GM18873 (cell line): ENCODE measurements around the gene RDH11.
"Not testable (repeated sequence)": the region's sequence is repeated elsewhere in the genome, so short reads cannot be mapped to it uniquely, and the experiment has no call there.

ENCODE experiments used
- ATAC-seq: cut with Tn5 transposase; IDR thresholded peaks from one replicate; pipeline ENCODE4 v1.9.1; 2021; ENCODE audit warnings: mild to moderate bottlenecking, moderate library complexity, moderate number of reproducible peaks; ENCODE audit not compliant: unreplicated experiment, low FRiP score

Gene RDH11

DNA sequence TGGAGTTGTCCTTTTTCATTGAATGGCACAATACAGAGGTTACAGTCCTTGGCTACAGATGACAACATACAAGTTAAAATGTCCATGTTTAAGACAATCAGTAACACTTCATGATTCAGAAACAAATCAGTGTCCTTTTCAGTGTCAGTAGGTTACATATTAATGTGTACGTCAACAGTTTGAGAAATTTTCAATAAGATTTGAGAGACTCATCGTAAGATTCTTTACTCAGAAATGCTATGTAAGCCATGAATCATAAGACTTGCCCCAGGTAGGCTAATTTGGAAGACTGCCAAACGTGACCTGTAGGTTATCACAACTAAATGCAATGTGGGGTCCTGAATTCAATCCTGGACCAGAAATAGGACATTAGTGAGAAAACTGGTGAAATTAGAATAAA is 9.6 kb upstream of the RDH11 start:
- no peak for ATAC-seq

DNA sequence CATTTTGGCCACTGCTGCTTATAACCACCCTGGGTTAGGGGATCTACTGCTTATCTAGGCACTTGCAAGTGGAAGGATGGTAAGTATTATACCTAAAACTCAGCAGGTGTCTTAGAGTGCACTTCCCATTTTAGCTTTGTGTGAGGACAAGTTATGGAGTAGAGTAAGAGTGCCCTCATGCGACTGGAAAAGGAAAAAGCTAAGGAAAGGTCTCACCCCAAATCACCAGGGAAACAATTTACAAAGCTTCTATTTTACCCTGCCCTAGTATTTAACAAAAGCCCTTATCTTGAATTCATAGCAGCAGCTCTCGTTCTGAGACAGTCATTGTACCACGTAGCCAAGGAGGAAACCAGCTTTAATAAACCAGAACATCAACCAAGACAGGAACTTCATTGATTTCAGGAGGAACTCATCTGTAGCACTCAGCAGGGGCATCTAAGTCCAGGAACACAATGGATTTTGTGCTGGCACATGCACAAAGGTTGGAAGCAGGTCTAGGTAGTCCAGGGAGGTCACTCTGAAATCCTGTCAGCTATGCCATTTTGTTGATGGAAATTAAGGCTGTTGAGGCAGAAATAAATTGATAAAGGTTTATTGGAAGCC is 9.0 kb upstream of the RDH11 start:
- no peak for ATAC-seq

DNA sequence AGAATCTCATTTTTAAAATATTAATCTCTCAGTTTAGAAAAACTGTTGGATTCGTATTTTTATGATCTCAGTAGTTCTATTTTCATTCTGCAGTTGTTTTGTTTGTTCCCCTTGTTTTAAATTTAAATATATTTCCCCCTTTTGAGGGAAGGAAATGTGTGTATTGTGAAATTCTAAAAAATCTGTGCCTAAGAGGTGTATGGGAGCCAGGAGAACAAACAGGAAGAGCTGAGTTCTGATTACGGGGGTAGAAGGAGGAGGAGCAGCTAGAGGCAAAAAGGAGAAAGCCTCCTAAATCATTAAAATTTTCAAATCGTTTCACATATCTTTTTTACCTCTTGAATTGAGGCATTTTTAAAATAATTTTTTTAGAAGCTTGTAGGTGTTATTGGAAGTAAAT is 8.4 kb upstream of the RDH11 start:
- no peak for ATAC-seq

DNA sequence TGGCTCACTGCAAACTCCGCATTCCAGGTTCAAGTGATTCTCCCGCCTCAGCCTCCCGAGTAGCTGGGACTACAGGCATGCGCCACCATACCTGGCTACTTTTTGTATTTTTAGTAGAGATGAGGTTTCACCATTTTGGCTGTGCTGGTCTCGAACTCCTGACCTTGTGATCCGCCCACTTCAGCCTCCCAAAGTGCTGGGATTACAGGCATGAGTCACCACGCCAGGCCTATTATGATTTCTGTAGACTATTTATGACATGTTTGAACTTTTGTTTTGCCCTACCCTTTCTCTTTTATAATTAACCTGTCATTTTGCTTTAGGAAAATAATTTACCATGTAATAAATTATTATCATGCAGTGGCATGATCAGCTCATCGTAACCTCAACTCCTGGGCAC is 5.9 kb upstream of the RDH11 start, which contains the start of gene RDH12:
Gene RDH12, plus strand, starts transcription at position 395 of the 400 bp plus-strand sequence. CDS start 20,757 bp downstream, outside the sequence.
- ATAC-seq: not testable (repeated sequence)

DNA sequence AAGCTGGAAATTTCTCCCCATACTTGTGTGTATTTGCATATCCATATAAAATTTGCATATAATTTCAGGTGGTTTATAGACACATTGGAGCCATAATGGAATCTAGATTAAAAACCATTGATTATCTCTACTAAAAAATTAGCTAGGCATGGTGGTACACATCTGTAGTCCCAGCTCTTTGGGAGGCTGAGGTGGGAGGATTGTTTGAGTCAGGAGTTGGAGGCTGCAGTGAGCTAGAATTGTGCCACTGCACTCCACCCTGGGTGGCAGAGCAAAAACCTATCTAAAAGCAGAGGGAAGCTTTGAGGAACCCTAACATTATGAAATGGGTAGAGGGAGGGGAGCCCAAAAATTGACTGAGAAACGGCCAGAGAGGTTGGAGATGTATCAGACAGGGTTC is 2.6 kb upstream of the RDH11 start:
- no peak for ATAC-seq

DNA sequence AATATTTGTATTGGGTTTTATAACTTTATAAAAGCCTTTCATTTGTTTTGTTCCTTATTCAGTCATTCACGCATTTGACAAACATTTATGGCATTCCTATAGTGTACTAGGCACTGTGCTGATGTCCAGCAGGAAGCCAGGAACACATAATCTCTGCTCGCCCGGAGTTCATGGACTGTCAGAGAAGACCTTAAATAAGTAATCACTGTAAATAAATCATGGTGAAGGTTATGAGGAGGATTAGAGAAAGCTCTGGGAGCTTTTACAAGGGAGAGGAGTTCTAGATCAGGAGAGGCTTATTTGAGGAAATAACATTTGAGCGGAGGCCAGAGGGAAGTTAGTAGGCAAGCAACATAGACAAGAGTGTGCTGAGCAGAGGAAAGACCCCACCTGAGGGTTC is 1.4 kb upstream of the RDH11 start:
- ATAC-seq: no peak

DNA sequence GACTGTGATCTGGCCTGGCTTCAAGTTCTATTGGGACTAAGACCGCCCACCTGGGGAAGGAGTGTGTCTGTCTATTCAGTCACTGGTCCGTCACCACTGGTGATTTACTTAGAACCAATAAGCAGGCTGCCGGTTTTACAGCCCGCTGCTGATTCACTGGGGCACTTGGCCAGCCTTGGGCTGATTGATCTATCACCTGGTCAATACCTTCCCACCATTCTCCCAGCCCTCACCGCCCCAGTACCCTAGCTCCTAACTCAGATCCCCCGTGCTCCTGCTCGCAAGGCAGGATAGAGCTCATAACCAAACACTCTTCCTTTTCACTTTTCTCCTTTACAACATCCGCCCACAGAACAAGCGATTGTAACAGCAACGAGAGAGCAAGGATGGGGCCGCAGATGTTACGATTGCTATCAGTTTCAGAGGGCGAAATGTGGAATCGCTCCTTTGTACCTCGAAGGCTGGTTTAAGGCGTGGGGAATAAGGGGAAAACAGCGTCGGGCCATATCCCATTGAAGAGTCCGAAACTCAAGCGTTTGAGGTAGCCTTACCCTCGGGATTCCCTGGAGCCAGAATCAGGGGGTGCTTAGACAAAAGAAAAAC is 672 bp downstream of the RDH11 start:
- peak; percentile 76 for ATAC-seq

DNA sequence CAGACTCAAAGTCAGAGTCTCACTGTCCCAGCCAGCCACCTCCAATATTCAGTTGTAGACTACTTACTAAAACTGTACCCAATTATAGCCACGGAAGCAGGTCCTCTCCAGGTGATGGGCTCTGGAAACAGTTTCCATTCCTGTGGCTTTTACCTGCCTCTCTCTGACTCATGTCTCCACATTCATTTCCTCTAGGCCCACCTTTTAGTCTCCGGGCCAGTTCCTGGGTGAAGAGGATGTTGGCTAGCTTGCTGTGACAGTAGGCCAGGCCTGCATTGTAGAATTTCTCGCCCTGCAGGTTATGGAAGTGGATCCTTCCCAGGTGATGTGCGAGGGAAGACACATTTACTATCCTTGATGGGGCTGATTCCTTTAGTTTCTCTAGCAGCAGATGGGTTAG is 5.6 kb downstream of the RDH11 start:
- ATAC-seq: no peak

DNA sequence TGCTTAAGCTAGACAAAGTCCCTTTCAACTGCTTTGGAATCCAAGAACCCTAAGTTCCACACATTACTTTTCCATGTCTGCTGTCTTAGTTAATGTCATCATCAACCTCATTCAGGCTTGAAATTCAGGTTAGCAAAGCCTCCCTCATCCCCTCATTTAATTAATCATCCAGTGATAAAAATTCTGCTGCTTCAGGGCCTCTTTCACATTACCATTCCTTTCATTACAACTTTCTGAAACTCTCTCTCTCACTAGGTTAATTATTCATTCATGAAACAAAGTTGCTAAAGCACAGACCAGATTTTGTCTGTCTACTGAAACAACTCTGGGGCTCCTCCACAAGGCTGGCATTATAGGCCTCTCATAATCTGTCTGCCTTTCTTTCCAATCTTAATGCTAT is 11.7 kb downstream of the RDH11 start:
- no peak for ATAC-seq

DNA sequence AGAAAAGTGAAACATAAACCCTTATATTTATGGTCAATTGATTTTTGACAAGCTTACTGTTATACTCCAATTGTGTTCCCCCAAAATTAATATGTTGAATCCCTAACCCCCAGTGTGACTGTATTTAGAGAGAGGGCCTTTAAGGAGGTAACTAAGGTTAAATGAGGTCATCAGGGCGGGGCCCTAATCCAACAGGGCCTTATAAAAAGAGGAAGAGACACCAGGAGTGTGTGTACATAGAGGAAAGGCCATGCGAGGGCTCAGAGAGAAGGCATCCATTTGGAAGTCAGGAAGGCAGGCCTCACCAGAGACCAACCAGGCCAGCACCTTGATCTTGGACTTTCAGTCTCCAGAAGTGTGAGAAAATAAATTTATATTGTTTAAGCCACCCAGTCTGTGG is 14.6 kb downstream of the RDH11 start:
- no peak for ATAC-seq

DNA sequence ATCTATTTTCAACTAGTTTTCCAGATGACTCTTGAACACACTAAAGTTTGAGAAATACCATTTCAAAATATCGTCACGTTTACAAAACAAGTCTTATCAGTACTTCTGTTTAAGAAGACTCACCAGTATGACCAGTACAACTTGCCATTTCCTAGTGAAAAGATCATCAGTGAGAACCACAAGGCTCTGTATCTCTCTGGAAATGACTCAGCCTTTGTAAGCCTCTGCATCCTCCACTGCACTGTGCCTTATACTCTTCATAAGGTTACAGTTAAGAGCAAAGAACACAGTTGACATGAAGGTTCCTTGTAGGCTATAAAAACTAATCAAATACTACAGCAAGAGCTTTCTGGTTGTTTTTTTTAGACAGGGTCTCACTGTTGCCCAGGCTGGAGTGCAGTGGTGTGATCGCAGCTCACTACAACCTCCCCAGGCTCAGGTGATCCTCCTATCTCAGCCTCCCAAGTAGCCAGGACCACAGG is 15.4 kb downstream of the RDH11 start:
- peak; percentile 92 for ATAC-seq

DNA sequence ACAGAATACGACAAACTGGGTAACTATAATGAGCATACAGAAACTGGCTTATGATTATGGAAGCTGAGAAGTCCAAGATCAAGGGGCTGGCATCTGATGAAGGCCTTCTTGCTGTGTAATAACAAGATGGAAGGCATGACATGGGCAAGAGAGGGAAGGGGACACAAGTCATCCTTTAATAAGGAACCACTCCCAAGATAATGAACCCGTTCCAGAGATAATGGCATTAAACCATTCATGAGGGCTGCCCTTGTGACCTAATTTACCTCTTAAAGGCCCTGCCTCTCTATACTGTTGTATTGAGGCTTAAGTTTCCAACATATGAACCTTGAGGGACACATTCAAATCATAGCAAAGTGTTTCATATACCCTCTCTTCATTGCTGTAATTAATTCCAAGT is 16.6 kb downstream of the RDH11 start:
- ATAC-seq: no peak

DNA sequence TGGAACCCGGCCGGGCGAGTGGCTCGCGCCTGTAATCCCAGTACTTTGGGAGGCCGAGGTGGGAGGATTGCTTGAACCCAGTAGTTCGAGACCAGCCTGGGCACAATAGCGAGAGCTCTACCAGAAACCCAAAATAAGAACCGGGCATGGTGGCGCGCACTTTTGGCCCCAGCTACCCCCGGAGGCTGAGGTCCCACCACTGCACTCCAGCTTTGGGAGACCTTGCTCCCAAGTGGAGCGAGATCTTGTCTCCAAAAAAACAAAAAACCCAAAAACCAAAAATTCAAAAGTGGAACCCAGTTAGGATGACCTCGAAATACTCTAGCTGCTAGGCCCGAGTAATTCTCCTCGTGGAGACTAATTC is 20.4 kb downstream of the RDH11 start:
- no peak for ATAC-seq

DNA sequence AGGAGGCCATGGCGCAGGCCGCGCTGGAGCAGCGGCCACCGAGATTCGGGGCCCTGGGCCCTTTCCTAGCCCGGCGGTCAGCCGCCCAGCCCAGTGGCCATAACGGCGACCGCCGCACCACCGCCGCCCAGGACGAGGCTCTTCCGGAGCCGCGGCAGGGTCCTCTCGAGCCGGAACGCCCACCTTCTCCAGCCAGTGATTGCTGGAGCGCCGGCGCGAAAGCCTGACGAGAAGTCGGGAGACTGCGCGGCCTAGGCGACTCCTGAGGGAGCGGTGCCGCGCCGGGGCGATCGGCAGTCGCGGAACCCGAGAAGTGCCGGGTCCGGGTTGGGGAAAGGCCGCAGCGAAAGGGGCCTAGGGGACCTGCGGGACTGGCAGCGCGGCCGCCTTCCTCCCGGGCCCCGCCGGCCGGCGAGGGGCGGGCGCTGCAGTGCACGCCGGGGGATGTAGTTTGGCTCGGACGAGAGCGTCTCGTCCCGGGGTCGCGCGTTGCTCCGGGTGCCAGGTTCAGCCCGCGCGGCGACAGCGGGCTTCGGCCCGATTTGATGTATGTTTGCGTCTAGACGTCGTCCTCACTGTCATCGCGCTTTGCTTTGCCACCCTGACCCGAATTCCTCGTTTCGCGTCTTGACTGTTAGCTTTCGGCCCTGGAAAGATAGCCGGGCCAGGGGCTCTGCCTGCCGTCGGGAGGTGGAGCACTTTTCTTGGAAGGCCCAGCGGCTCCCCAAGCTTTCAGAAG is 20.9 kb downstream of the RDH11 start, which contains the start of gene VTI1B:
Gene VTI1B, minus strand, starts transcription at position 153 of the 739 bp plus-strand sequence. Its CDS starts 143 bp downstream, at position 10.
- ATAC-seq: peak; percentile 69

DNA sequence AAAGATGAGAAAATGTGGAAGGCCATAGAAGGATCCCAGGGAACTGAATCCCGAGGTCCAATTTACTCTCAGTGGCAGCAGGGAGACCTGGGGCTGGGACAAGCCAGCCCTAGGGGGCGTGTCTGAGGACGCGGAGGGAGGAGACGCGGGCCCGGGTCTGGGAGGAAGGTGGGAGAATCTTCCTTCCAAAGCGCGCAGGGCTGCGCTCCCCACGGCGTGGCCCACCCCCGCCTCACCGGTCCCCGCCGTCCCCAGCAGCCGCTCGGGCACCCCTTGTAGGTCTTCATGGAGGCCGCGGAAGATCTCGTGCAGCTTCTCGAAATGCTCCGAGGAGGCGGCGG is 21.5 kb downstream of the RDH11 start:
- ATAC-seq: no peak

DNA sequence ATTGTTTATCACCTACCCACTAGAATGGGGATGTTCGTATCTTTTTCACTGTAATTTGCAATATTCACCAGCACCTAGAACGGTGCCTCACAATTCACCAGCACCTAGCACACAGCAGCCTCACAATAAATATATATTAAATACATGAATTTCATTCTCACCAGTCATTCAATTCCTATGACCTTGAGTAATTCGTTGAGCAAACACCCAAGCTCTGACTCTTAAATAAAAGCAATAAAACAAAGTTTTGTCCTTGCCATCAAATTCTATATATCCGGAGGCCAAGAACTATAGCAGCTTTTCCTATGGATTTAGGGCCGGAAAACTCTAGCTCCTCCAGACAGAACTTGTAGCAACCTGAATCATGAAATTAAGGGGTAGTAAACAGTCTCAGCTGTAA is 22.1 kb downstream of the RDH11 start:
- no peak for ATAC-seq

DNA sequence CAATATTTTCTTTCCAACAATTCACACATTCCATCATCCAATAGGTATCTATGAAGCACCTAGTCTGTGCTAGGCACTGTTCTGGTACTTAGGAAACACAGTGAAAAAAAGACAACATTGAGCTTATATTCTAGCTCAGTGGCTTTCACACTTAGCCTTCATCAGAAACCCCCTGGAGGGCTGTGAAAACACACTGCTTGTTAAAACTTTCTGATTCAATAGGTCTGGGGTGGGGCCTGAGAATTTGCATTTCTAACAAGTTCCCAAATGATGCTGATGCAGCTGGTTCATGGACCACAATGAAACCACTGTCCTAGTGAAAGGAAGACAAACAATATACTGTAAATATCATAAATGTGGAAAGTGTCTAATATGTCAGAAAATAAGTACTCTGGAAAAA is 27.0 kb downstream of the RDH11 start:
- ATAC-seq: no peak

DNA sequence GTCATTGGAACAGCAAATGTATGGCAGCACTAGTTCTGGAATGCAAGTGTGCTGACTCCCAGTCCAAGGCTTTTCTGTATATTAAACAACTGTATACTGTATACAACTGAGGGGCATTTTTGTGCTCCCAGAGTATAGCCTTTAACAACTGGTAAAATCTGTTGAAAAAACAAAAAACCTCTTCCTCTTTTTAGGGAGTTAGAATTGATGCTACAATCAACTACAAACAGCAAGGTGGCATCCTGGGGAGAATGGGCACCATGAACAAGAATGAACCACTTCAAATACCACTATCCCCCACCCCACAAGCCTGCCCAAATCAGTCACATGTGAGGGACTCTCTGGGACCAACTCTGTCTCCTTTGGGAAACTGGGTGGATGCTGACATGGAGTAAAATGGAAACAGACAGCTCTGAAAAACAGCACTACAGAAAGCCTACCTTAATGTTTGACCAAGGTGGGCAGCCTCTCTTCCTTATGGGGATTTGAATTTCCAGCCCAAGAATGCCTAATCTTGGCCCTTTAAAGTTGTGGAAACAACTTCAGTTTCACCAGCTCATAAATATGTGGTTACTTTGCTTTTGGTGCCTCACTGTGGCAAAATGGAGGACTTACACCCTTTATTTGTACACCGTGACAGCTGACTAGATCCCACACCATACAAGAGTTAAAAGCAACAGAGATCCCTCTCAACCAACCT is 28.7 kb downstream of the RDH11 start:
- no peak for ATAC-seq

DNA sequence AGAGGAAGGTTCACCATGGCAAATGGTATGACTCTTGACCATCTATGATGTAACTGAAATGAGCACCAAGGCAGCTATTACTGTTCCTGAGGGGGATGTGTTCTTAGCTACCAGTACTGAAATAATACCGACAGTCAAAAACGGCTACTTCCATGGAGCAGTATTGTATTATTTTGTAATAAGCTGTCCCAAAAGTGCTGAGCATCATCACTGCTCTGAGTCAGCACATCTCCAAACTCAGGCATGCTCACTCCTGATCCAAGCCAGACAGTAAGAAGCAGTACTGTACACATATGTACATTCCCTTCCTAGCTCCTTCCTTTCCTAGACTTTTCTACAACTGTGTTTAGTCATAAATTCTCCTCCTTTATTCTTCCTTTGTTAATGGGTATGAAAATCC is 29.7 kb downstream of the RDH11 start:
- no peak for ATAC-seq

DNA sequence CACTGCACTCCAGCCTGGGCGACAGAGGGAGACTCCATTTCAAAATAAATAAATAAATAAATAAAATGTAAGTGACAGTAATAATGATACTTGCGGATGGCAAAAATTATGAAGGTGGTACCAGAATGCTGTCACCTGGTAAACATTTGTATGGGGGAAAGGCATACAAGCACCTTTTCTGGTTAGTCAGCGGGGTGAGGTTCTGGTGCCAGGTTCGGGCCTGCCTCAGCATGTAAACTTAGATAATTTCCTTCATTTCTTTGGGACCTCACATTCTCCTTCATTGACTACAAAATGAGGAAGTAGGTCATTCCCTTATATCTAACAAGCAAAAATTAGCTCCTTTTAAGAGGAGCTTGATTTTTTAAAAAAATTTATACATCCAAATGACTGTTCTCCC is 31.9 kb downstream of the RDH11 start:
- no peak for ATAC-seq

DNA sequence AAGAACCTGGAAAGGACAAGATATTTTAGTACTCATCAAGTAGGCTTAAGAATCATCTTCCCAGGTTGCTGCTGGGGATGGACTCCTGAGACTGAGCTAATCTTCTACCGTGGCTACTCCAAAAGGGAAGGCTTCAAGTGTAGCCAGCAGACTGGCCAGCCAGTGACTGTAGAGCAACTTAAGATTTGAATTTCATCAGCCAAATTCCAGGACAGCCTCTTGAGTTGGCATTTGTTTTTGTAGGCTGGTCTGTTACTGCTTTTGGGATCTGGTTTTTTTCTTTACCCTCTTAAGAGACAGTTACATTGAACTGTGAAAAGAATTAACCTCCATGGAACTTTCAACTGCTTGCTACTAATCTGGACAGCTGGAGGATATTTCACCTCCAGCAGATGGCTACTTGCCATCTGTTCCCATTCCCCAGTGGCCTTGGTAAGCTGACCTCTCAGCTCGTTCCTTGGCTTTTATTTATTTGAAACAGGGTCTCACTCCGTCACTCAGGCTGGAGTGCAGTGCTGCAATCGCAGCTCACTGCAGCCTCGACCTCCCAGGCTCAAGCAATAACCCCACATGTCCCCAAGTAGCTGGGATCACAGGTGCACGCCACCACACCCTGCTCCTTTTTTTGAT is 41.8 kb downstream of the RDH11 start:
- ATAC-seq: no peak
